GM12875 (cell line): ENCODE measurements around the gene AXIN2.

Experiments
- H3K4me3 ChIP-seq: one replicate; pipeline ENCODE4 v1.5.1; 2011; ENCODE audit warnings: low read depth, low read length, control low read depth
- CTCF ChIP-seq: IDR thresholded peaks from 2 replicates; pipeline ENCODE4 v1.5.1; 2011; ENCODE audit warnings: low read depth, mild to moderate bottlenecking, control low read depth, inconsistent platforms, low read length, moderate library complexity, borderline replicate concordance; ENCODE audit not compliant: insufficient read depth

The AXIN2 gene

GRCh38 chr17:65565559-65565958 lies 4.1 kb upstream of the AXIN2 start:
- no peak for TF ChIP-seq CTCF
- H3K4me3 ChIP-seq: no peak overlapping the region

DNA sequence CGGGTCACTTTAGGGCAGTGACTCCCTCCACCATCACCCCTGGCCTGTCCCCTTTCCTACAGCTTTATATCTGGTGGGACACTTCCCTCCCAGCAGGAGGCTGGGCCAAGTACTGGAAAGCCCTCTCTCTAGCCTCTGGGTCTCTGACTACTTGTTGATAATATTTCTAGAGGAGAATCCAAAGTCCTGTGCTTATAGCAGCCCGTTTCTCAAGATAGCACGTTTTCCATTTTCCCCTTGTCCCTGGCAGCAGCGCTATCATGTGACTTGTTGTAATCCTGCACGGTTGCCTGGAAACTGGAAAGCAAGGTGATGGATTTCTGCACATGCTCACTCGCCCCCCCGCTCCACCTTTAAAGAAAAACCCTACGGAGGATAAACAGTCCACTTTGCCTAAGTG lies 3.3 kb upstream of the AXIN2 start:
- no peak for TF ChIP-seq CTCF
- H3K4me3 ChIP-seq: no peak overlapping the region

GRCh38 chr17:65562206-65562531 lies 721 bp upstream of the AXIN2 start:
- no peak overlapping the region for H3K4me3 ChIP-seq

DNA sequence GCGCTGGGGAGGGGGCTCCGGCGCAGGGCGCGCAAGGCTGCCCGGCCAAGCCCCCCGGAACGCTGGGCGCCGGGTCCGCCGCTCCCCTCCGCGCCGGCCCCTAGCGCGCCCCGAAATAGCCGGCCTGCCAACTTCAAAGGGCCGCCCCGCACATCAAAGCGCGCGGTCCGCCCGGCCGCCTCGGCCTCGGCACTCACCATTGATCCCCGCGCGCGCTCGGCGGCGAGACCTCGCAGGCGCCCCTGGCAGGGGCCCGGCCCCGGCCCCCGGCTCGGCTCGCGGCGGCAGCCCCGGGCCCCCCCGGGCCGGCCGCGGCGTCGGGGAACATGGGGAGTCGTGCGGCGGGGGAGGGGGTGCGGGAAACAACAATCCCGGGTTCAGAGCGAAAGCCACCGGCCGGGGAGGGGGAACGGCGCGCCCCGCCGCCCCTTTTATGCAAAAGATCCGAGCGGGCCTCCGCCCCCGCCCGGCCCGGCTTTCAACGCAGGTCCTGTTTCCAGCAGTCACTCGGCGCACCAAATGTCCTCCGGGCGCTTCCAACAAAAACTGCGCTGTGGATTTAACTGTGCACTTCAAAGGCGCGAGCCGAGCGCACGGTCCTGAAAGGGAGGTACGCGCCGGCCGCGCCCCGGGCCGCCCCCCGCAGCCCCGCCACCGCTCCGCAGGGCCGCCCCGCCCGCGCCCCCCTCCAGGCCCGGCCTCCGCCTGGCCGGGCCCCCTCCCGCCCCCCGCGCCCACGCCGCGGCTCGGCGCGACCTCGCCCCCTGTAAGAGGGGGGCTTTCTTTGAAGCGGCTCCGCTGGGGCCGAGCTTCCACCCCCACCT lies 608 bp downstream of the AXIN2 start:
- no peak for TF ChIP-seq CTCF
- H3K4me3 ChIP-seq: no peak overlapping the region

More at GRCh38 chr17:65562206-65562531, 721 bp upstream of the AXIN2 start:
- TF ChIP-seq CTCF: no peak

DNA sequence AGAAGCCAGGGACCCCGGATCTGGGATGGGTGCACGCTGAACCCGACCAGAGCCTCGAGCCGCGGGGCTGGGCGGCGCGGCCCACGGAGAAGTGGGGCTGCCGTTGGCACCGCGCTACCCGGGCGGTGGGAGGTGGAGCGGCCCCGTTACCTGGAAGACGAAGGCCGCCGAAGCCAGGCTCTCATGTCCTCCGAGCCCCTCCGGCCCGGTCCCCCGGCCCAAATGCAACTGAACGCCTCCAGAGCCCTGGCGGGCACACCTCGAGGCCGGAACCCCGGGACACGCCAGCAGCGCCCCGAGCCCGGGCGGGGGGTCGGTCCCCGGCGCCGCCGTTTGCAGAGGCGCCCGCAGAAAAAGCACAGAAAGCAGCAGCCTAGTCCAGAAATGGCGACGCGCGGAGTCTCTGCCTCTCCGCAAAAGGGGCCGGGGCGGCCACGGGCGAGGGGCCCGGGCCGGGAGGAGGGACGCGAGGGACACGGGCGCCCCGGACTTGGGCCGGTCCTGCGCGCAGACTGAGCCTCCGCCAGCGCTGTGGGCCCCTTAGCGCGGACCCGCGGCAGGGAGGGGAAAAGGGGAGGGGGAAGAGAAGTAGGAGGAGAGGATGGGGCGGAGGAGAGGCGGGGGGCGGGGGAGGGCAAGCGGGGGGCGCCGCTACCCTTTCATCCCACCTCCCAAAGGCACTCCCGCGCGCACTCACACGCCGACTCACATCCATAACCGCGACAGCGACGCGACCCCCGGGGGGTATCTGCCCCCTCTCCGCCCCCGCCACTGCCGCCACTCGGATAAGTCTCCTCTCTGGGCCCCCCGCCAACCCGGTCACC lies 1.4 kb downstream of the AXIN2 start:
- no peak overlapping the region for H3K4me3 ChIP-seq
- no peak for TF ChIP-seq CTCF

DNA sequence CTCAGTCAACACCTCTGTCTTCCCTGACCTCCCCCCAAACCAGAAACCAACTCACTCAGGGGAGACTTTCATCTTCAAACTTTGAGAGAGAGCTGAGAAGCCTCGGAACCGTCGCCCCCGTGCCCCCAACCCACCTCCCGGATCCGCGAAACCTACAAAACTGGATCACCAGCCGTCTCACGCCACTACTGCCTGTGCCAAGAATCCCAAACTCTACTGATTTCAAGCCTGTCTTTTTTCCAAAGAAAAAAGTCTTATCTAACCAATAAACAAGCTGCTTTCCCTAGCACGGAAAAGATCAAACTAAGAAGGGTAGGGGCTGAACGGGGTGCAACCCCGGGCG lies 2.0 kb downstream of the AXIN2 start:
- TF ChIP-seq CTCF: no peak
- H3K4me3 ChIP-seq: no peak overlapping the region
